ENCODE measurements around the gene ADAMTSL1.

DNA sequence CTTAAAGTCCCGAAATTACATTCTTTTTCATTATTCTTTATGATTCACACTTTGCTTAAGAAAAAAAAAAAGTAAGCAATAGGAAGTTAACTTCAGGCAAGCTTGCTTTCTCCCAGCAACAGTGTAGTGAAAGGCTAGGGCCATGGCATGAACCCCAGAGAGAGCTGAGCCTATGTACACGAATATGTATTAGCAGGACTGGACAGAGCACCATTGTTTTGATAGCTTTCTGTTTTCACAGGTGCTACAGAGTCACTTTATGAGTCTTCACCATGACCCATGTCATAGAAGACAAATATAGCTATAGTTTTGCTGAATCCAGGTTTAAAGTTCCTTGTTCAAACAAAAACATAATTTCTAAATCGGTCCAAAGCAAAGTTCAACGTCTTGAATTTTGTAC lies 199.2 kb downstream of the ADAMTSL1 start:
- TF ChIP-seq CTCF (IDR thresholded peaks at IDR 0.05) (no peak), POLR2A (IDR thresholded peaks at IDR 0.05) (no peak)
